HG03097 (cell line): Measurements from ENCODE around the gene THY1.
"Not testable (repeated sequence)": the region's sequence is repeated elsewhere in the genome, so short reads cannot be mapped to it uniquely, and the experiment has no call there.

ENCODE experiments used
- ATAC-seq: cut with Tn5 transposase; IDR thresholded peaks from one replicate; pipeline ENCODE4 v1.9.1; 2021; ENCODE audit not compliant: unreplicated experiment, low FRiP score

The THY1 gene

DNA sequence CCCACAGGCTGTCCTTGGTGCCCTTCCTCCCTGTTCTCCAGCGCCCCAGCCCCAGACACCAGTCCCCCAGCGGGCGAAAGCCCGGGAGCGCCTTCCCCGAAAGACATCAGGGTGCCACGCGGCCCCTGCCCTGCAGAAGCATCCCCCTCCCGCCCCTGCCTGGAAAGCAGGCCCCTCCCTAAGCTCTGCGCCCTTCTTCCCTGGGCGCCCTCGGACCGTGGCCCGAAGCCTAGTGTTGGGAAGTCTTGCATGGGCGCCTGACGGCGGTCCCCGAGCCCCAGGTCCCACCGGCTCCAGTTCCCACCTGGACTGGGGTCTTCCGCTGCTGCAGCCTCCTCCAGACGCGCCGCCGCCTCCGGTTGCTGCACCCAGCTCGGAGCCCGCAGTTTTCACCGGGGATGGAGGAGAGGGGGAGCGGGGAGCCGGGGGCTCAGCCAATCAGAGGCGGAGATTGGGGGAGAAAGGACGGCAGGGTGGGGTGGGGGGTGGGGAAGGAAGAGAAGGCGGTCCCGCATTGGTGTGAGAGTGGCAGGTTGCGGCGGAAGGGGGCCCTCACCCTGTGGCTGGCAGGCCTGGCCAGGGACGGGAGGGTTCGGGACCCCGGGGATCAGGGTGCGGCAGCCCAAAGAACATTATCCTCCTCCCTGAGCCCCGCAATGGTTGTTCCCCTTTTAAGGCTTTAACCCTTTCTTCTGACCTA is at the start of gene THY1:
Gene THY1 (minus strand): TSS at position 364 of the 700 bp plus-strand sequence. CDS start 2,267 bp downstream, outside the sequence.
- ATAC-seq = no peak

DNA sequence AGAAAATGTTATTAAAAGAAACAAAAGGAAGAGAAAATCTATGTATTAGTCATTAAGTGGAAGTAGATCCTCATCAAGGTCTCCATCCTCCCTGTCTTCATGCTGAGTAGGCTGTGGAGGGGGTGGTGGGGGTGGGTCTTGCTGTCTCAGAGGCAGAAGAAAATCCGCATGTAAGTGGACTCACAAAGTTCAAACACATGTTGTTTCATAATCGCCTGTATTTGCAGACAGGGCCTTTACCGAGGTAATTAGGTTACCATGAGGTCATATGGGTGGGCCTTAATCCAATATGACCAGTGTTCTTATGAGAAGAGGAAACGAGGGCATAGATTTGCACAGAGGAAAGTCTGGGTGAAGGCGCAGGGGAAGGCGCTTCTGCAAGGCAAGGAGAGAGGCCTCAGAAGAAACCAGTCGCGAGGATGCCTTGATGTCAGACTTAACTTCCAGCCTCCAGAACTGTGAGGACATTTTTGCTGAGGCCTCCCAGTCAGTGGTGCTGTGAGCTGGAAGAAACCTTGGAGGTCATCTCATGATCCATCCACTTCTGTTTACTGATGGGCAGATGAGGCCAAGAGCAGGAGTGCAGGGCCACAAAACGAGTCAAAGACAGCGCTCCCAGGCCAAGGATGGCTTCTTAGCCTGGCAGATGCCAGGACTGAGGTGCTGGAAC is 49.3 kb upstream of the THY1 start:
- no peak for ATAC-seq

DNA sequence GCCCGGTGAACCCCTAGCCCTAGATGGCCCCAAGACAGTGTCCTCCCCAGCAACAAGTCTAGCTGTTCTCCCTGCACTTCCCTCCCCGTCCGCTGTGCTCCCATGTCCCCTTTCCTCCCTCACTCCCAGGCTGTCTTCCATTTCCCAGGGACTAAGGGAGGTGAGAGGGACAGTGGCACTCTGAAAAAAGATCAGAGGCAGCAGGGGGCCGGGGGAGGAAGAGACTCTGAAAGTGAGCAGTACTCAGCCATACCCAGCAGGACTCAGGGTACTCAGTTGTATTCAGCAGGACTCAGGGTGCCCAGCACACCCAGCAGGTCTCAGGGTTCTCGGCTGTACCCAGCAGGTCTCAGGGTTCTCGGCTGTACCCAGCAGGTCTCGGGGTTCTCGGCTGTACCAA is 48.4 kb upstream of the THY1 start:
- ATAC-seq = no peak

DNA sequence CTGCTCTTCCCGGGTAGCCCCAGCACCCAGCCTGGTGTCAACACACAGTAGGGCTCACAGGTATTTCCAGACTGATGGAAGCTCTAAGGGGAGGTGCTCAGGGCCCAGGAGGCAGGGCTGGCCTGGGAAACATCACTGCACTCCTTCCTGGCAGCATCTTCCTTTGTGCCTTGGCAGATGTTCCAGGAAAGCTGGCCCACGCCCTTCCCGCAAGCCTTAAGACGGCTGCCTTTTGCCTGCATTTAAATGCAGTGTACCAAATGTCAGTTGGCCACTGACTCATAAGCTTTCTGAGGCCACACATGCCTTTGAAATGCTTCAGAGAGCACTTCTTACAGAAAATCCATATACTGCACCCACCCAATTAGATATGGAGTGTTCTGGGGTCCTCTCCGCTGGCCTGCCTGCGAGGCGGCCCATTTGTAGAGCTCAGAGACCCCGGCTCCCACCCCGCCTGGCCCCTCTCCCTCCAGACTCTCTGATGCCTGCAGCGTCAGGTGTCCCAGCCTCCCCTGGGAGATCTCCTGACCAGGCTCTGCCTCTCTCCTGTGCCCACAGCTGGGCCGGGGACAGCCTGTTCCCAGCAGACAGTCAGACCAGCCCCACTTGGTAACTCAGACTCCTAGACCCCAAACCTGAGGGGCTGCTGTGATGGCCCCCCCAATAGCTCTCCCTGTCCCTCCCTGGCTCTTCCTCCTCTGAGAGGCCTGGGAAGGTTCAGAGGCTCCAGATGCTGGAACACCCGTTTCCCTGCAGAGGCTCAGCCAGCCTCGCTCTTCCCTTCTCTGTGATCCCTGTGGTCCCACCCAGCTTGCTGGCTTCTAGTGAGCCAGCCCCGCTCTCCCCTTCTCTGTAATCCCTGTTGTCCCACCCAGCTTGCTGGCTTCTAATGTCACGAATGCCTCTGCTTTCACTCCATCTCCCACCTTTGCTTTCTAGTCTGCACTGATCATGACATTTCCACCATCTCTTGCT is 47.6 kb upstream of the THY1 start:
- ATAC-seq = no peak

DNA sequence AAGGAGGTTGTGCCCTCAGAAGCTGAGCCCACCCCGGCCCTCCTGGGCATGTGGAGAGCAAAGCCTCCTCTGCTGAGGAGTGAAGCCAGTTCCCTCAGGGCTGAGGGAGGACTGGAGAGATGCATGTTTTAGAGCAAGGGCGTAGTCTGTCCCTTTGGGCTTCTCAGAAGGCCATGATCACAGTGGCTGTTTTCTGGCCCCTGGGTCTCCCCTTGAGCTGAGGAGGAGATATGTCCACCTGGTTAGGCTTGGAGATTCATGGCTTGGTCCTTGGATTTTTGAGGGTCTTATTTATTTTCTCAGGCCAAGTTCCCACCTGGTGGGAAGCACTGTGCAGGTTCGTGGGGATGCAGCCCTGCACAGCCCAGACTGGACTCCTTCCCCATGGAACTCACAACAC is 46.5 kb upstream of the THY1 start:
- no peak for ATAC-seq

DNA sequence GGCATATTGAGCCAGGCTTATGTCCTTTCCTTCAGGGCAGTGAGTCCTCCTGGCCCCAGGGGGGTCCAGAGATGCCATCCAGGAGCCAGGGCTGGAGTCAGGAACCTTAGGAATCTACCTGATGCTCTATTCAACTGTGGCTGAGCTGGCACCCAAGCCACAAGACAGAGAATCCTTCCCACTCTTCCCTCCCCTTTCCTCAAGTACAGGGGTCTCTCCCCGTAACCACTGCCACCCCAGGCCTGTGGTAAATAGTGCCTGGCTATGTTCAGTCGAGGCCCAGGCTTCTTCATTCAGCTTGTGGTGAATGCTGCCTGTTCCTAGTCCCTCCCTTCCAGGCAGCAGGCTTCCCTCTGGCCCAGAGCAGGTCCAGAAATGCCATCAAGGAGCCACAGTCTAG is 45.5 kb upstream of the THY1 start:
- no peak for ATAC-seq

DNA sequence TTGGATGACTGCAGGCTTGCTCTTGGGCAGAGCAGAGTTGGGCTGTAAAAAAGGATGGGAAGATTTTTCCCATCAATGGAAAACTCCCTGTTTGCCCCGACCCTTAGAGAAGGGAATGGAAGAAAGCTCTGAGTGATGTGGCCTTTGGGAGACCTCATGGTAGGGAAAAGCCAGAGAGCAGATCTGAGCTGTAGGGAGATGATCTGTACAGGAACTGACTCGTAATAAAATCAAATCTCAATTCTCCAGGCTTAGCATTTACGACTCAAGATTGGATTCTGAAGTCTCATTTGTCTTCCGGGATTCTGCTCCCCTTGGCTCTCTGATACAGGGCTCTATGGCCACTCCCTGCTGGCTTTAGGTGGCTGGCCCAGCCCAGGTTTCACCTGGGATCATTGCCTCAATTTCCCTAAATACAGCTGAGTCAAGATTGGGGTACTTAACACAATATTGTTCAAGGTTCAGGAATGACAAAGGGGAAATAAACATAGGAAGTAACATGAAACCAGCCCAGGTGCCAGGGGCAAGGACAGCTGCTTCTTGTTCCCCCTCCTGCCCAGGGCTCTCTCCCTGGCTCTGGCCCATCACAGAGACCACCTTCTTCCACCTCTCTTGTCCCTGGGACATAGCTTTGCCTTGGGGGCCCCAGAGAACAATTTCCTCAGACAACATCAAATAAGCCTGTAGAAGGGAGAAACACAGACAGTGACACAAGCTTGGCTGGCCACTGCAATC is 38.4 kb upstream of the THY1 start:
- no peak for ATAC-seq

DNA sequence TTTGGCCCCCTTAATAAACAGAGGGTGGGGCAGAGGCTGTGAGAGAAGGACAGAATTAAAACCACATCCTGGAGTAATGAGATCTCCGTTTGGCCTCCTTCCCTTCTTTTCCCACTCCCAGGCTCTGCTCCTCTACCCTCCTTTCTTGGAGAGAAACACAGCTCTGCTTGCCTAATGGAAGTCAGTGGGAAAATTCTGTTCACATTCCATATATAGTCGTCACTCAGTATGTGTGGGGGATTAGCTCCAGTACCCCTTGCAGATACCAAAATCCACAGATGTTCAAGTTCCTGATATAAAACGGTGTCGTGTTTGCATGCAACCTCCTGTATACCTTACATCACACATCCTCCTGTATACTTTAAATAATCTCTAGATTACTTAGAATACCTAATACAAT is 37.6 kb upstream of the THY1 start:
- no peak for ATAC-seq

DNA sequence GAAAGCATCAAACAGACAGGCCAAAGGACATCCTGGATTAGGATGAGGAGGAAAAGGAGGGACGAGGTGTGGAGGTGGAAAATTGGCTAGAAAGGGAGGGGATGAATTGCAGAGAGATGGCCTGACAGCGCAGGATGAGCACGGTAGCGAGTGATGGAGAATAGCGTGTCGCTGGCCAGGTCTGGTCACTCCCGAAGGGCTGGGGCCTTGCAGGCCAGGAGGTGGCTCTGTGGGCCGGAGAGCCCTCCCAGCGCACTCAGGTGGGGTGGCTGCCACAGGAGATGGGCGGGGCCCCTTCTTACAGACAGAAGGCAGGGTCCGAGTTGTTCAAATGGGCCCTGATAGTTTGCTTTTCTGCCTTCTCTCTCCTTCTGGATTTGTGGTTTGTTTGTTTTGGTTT is 37.1 kb upstream of the THY1 start:
- ATAC-seq = no peak

DNA sequence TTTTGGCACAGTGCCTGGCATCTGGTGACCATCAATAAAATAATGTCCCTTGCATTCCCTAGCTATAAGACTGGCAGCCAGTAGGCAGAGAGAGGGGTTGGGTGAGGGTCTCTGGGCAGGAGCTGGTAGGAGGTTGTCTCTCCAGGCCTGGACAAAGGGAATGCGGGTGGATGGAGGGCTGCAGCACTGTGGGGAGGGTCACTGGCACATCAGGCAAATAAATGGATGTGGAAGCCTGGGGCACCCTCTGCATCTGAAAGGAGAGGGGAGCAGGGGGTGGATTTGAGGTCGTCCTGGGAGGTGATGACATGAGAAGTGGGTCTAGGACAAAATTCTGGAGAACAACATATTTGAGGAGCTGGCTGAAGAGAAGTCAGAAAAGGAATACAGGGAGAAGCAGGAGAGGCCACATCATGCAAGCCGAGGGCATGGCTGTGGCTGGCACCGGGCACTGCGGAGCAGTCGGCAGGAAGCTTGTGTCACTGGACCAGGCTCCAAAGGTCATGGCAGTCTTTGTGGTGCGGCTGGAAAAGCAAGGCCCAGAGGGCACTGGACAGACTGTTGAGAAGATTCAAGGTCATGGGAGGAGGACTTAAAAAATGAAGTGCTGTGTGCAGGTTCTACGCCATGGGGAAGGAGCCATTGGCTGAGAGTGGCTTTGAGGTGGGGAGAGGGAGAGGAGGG is 36.5 kb upstream of the THY1 start:
- no peak for ATAC-seq

DNA sequence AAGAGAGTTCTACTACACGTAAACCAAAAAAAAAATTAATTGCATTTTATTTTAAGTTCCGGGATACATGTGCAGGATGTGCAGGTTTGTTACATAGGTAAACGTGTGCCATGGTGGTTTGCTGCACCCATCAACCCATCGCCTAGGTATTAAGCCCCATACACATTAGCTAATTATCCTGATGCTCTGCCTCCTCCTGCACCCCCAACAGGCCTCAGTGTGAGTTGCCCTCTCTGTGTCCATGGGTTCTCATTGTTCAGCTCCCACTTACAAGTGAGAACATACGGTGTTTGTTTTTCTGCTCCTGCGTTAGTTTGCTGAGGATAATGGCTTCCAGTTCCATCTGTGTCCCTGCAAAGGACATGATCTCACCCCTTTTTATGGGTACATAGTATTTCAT is 32.7 kb upstream of the THY1 start:
- ATAC-seq = not testable (repeated sequence)

DNA sequence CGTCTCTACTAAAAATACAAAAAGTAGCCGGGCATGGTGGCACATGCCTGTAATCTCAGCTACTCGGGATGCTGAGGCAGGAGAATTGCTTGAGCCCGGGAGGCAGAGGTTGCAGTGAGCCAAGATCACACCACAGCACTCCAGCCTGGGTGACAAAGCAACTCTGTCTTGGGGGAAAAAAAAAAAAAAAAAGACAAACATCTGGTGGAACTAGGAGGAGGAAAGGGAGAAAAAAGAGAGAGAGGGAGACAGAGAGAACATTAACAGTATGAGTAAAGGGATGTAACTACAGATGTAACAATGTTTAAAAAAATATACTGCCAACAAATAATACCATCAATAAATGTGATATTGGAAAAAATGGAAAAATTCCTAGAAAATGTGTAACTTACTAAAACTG is 32.3 kb upstream of the THY1 start:
- not testable (repeated sequence) for ATAC-seq

DNA sequence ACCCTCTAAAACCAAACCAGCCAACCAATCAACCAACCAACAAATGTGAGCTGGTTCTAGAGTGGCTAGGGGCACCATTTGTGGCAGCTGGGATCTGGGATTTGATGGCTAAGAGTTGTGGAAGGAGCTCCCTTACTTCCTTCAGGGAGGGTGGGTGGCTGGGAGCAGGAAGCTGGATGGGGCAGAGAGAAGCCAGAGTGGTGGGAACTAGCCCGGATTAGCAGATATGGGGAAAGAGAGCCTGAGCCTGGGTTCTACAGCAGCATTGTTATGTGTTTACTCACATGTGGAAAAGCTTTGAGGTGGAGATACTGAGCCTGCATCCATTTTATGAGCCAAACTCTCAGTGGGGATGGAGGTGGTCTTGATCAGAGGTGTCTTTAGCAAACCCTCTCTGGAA is 30.9 kb upstream of the THY1 start:
- no peak for ATAC-seq

DNA sequence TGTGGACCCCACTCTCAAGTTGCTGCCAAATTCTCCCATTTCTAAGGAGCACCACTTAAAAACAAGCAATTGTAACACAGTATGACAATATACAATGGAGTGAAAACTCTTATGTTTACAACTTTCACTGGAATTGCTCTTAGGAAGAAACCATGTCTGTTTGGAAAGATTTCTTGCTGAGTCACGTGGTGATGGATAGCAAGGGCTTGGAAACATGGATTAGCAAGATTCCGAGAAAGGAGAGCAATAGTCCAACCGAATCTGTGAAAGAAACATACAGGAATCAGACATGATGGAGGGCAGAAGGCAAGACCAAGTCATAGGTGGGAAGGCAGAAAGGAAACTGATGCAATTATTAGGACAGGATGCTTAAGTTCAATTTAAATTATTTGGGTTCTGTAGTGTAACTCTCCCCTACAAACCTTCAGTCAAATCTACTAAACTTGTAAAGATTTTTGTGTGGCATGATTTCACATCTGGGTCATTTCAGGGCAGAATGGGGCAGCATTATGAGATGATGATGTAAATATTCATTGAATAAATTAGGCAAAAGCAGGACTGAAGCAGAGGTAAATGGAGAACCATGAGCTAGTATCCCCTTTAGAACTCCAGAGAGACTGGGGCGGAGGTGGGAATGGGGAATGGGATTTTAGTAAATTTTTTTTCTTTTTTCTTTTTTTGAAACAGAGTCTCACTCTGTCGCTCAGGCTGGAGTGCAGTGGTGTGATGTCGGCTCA is 27.8 kb upstream of the THY1 start:
- ATAC-seq = no peak

DNA sequence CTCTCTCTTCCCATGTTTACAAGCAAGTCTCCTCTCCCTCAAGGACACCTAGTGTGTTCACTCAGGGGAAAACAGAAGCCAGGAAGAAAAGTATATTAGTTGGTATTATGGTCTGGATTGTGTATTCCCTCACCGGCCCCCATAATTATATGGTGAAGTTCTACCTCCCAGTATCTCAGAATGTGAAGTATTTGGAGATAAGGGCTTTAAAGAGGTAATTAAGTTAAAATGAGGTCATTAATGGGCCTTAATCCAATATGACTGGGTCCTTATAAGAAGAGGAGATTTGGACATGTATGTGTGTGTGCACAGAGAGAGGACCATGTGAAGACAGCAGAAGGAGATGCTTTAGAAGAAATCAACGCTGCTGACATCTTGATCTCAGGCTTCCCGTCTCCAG is 26.5 kb upstream of the THY1 start:
- no peak for ATAC-seq

DNA sequence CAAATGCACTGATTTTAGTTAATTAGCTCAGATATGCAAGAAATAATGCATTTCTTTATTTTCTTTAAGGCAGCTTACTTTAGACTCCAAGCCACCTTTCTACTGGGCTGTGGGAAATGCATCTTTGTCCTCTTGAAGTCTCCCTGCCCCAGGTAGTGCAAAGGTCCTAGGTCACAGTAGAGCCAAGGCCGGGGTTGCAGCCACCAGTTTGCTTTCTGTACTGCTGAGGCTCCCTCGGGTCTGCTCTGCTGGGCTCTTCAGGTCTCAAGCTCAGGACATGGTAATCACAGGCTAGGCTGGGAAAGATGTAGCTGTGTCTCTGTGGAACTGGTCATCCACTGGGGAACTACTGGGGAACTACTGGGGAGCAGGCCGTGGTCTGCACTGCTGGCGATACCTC is 25.4 kb upstream of the THY1 start:
- ATAC-seq = no peak

DNA sequence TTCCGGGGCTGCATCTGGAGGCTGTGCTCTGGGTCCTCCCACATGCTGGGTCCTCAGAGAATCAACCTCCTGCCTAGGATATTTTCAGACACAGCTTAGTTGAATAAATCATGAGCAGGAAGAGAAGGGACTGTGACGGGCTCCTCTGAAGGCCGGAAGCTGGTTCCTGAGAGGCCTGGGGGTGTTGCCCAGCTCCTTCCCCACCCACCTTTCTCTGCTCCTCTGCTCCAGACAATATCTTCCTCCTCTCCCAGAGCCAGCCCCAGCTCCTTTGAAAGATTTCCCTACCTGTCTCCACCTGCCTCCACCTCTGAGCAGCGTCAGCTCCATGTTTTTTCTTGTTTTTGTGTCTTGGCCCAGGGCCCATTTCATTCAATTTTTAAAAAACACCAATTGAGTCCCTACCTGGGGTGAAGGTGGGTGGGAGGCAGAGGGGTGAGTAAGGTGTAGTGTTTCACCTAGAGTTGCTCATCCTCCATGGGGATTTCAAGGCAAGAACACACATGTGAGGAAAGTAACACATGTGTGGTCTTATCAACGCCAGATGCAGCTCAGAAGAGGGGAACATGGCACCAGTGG is 24.8 kb upstream of the THY1 start:
- no peak for ATAC-seq

DNA sequence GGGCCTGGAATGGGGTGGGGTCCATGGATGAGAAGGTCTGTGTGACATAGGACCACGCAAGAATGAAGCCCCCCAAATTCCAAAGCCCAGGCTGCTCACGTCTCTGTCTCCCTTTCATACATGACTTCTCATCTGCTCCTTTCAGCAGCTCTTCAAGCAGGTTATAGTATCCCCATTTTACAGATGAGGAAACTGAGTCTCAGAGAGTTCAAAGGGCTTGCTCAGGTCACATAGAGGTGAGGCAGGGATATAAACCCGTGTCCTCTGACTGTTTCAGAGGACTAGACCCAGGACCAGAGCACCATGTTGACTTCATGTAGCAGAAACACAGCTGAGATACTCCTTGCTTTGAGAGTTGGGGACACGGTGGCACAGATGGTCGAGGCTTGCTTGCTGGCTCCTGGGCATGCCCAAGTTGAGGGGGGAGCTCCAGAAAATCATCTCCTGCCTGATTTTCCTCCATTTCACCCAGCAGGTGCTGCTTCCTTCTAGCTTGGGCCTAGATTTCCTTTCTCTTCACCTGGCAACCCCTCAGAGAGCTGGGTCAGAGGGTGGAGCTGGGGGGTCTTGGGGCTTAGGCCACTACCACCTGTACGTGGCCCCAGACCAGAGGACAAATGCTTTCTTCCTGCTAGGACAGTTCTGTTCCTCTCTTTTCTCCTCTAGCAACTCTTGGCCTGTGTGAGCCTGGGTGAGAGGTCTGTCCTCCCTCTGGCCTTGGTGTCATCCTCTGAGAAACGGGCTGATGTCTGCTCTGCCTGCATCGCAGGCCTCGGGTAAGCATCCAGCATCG is 24.1 kb upstream of the THY1 start:
- no peak for ATAC-seq
